GM12875 (cell line): Measurements from ENCODE around the gene FBXO24.
A peak's percentile ranks its signal among the peaks of the same experiment; 100 is the strongest.

Source experiments
- H3K4me3 ChIP-seq: one replicate; pipeline ENCODE4 v1.5.1; 2011; ENCODE audit warnings: low read depth, low read length, control low read depth
- TF ChIP-seq, protein P1 (sequence below): IDR thresholded peaks from 2 replicates; pipeline ENCODE4 v1.5.1; 2011; ENCODE audit warnings: low read depth, mild to moderate bottlenecking, control low read depth, inconsistent platforms, low read length, moderate library complexity, borderline replicate concordance; ENCODE audit not compliant: insufficient read depth

The FBXO24 gene

DNA sequence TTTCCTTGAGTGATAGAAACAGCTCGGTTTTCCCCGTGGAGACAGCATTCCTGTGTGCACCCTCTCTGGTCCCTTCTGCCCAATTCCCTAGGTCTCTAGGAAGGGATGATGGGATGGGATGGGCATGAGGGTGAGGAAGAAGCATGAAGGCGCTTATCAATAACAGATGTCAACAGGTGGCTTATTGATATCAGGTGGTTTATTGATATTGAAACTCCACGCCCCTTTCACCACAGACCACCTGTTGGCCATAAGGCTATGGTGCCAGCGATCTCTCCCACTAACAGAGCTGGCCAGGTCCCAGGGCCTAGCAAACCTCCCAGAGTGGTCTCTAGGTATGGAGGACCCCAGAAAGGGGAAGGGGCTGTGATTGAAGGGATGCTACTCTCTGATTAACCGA, 34.1 kb downstream of the FBXO24 start:
- TF ChIP-seq, protein P1, sequence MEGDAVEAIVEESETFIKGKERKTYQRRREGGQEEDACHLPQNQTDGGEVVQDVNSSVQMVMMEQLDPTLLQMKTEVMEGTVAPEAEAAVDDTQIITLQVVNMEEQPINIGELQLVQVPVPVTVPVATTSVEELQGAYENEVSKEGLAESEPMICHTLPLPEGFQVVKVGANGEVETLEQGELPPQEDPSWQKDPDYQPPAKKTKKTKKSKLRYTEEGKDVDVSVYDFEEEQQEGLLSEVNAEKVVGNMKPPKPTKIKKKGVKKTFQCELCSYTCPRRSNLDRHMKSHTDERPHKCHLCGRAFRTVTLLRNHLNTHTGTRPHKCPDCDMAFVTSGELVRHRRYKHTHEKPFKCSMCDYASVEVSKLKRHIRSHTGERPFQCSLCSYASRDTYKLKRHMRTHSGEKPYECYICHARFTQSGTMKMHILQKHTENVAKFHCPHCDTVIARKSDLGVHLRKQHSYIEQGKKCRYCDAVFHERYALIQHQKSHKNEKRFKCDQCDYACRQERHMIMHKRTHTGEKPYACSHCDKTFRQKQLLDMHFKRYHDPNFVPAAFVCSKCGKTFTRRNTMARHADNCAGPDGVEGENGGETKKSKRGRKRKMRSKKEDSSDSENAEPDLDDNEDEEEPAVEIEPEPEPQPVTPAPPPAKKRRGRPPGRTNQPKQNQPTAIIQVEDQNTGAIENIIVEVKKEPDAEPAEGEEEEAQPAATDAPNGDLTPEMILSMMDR = no peak

DNA sequence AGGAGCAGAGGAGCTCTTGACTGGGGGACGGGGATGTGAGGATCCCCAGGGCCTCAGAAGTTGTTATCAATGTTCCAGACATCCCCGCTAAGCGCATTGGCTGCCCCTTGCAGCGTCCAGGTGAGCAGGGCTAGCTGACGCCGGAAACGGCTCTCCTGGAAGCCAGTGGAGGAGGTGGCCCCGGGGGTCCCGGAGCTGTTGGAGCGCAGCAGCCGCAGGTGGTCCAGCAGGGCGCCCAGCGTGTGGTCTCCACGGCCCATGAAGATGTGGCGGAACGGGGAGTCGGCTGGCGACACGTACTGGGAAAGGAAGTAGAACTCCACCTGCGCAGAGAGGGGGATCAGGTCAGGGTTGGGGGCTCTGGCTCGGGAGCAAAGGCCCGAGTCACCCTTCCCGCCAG, 34.7 kb downstream of the FBXO24 start:
- H3K4me3 ChIP-seq = no peak overlapping the region
- TF ChIP-seq, protein P1 = no peak

More for the DNA sequence above, 34.1 kb downstream of the FBXO24 start:
- no peak overlapping the region for H3K4me3 ChIP-seq

DNA sequence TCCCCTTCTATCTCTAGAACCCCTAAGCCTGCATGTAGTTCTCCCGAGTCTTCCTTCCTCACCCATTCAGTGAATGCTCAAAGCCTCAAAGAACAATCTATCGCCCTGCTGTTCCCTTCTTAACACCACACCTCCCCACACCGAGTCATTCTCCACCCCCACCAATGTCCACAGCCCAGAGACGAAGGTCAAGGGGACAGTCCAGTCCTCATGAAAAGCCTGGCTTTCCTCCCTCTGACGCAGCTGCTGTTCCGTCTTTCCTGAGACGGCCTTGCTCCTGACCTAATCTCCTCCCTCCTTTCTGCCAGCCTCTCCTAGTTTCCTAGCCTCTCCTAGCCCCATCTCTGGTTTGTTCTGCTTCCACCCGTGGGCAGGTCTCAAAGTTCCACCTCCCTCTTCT, 35.4 kb downstream of the FBXO24 start:
- TF ChIP-seq, protein P1 = no peak
- no peak overlapping the region for H3K4me3 ChIP-seq

DNA sequence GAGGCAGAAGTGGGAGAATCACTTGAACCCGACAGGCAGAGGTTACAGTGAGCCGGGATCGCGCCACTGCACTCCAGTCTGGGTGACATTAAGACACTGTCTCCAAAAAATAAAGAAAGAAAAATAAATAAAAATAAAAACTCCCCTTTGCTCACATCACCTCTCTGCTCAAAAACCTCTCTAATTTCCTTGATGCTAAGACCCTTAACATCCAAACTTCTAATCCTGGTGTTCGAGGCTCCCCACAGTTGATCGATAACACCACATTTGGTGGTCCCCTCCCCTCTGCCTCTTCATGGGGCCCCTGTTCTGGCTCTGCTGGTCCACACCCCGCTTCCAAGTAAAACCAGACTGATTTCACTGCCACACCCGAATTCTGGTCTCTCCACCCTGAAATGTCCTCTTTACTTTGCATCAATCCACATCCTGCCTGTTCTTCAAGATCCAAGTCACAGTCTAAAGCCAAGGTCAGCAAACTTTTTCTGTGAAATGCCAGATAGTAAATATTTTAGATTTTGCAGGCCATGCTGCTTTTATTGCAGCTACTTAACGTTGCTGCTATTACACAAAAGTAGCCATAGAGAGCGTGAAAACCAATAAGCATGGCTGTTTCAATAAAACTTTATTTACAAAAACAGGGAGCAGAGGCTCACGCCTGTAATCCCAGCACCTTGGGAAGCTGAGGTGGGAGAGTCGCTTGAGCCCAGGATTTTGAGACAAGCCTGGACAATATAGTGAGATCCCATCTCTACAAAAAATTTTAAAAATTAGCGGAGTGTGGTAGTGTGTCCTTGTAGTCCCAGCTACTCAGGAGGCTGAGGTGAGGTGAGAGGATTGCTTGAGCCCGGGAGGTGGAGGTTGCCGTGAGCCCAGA, 38.1 kb downstream of the FBXO24 start:
- TF ChIP-seq, protein P1 = no peak

DNA sequence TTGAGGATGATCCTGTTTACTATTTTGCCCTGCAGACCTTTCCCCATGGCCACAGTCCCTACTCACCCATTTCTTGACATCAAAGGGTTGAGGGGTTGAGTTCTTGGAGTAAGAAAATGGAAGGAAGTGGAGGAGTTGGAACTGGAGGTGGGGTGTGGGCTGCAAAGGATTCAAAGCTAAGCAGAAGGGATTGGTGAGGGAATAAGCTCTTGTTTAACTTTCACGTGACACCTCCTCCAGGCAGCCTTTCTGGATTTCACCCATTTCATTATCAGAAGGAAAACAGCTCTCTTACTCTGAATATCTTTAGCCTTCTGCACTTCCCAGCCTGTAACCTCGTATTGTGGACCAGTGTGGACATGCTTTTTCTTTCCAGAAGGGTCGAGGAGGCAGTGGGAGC, 39.9 kb downstream of the FBXO24 start:
- TF ChIP-seq, protein P1 = no peak
- no peak overlapping the region for H3K4me3 ChIP-seq

More for the DNA sequence above, 38.1 kb downstream of the FBXO24 start:
- H3K4me3 ChIP-seq = no peak overlapping the region

DNA sequence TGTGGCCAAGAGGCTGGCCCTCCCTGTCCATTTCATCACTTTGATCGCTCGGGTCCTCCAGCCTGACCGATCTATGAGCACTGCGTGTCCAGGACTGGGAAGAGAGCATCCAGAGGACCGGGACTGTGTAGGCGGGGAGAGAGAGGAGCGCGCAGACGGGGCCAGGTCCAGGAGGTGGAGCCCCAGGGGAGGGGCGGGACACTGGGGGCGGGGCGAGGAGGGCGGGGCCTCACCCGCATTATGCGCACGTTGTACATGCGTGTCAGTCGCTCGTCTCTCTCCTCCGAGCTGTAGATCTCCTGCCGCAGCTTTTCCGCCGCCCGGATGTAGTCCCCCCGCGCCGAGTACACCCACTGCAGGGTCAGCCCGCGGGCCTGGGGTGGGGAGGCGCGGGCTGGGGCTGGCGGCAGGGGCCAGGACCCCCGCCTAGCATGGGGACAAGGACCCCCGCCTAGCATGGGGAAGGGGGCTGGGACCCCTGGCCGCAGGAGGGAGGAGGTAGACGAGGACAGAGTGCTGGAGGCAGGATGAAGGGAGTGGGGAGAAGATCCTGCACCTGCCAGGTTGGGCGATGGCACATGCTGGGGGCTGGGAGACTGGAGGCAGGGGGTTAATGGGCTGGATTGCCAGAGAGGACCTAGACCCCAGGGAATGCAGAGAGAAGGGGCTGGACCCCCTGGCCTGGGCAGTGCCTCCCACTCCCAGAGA, 40.6 kb downstream of the FBXO24 start:
- peak overlapping the region; percentile 29 for H3K4me3 ChIP-seq
- TF ChIP-seq, protein P1 = no peak
